DOHH2 (cell line): ENCODE results near the gene CCBE1.

ENCODE experiments used
- H3F3A ChIP-seq: fragments of 200-600 bp; sonication (generic), shearing (Covaris generic); 2 replicates; pipeline ENCODE4 v1.6.0; 2016; ENCODE audit warnings: antibody characterized with exemption, mild to moderate bottlenecking; ENCODE audit not compliant: control insufficient read depth, insufficient read depth
- H3K27ac ChIP-seq: fragments of 200-600 bp; sonication (generic); 2 replicates; pipeline ENCODE4 v1.5.1; 2014; ENCODE audit warnings: low read depth, mild to moderate bottlenecking, low read length, moderate library complexity
- H3K27me3 ChIP-seq: fragments of 200-600 bp; sonication (generic); 2 replicates; pipeline ENCODE4 v1.6.1; 2014; ENCODE audit warnings: mild to moderate bottlenecking, low read length, mixed read lengths; ENCODE audit not compliant: control insufficient read depth
- H3K36me3 ChIP-seq: fragments of 200-600 bp; sonication (generic); 2 replicates; pipeline ENCODE4 v1.6.1; 2014; ENCODE audit warnings: mild to moderate bottlenecking, low read length, moderate library complexity, mixed read lengths; ENCODE audit not compliant: control insufficient read depth
- H3K4me1 ChIP-seq: fragments of 200-600 bp; sonication (generic); 2 replicates; pipeline ENCODE4 v1.6.1; 2014; ENCODE audit warnings: mild to moderate bottlenecking, low read length, mixed read lengths; ENCODE audit not compliant: control insufficient read depth
- H3K4me2 ChIP-seq: fragments of 200-600 bp; sonication (generic); 2 replicates; pipeline ENCODE4 v1.6.0; 2014; ENCODE audit warnings: mild to moderate bottlenecking, low read length, moderate library complexity
- H3K4me3 ChIP-seq: fragments of 200-600 bp; sonication (generic); 2 replicates; pipeline ENCODE4 v1.5.1; 2014; ENCODE audit warnings: mild to moderate bottlenecking, low read length, mixed read lengths
- H3K79me2 ChIP-seq: fragments of 200-600 bp; sonication (generic); 2 replicates; pipeline ENCODE4 v1.6.1; 2014; ENCODE audit warnings: mild to moderate bottlenecking, low read length, mixed read lengths; ENCODE audit not compliant: control insufficient read depth
- H3K9me2 ChIP-seq: fragments of 200-600 bp; sonication (generic); replicated peaks from 2 replicates; pipeline ENCODE4 v1.6.1; 2014; ENCODE audit warnings: mild to moderate bottlenecking, low read length, mixed read lengths; ENCODE audit not compliant: control insufficient read depth
- H3K9me3 ChIP-seq: fragments of 200-600 bp; sonication (generic); 2 replicates; pipeline ENCODE4 v1.6.1; 2014; ENCODE audit warnings: antibody characterized with exemption, low read length, mixed read lengths; ENCODE audit not compliant: control insufficient read depth, insufficient read depth
- H4K20me1 ChIP-seq: fragments of 200-600 bp; sonication (generic); 2 replicates; pipeline ENCODE4 v1.6.0; 2014; ENCODE audit warnings: low read depth, mild to moderate bottlenecking, antibody characterized with exemption, low read length, moderate library complexity; ENCODE audit not compliant: control insufficient read depth, insufficient read depth
- EZH2phosphoT487 ChIP-seq: fragments of 200-600 bp; sonication (generic); IDR thresholded peaks from 2 replicates; pipeline ENCODE4 v1.6.1; 2017; ENCODE audit warnings: borderline replicate concordance, mild to moderate bottlenecking, antibody characterized with exemption, low read length, moderate library complexity, mixed read lengths
- TF ChIP-seq, protein P1 (sequence below): fragments of 200-600 bp; sonication (generic); IDR thresholded peaks from one replicate; pipeline ENCODE4 v1.5.1; 2014; ENCODE audit warnings: antibody characterized with exemption, mild to moderate bottlenecking, low read depth, low read length; ENCODE audit not compliant: poor library complexity, severe bottlenecking

Gene CCBE1

GRCh38 chr18:59381949-59382348 is 315.3 kb downstream of the CCBE1 start:
- H3K4me3 ChIP-seq, result no peak overlapping the region
- no peaks in the 10 kb centered on the region for H3K9me3 ChIP-seq
- H3F3A ChIP-seq, result no peaks in the 10 kb centered on the region
- H4K20me1 ChIP-seq, result no peaks in the 10 kb centered on the region
- H3K4me1 ChIP-seq, result peaks cover 2% of the 10 kb centered on the region; the same call in 1 of the 2 replicates
- no peaks in the 10 kb centered on the region for H3K79me2 ChIP-seq
- TF ChIP-seq EZH2phosphoT487, result no peak
- TF ChIP-seq, protein P1, sequence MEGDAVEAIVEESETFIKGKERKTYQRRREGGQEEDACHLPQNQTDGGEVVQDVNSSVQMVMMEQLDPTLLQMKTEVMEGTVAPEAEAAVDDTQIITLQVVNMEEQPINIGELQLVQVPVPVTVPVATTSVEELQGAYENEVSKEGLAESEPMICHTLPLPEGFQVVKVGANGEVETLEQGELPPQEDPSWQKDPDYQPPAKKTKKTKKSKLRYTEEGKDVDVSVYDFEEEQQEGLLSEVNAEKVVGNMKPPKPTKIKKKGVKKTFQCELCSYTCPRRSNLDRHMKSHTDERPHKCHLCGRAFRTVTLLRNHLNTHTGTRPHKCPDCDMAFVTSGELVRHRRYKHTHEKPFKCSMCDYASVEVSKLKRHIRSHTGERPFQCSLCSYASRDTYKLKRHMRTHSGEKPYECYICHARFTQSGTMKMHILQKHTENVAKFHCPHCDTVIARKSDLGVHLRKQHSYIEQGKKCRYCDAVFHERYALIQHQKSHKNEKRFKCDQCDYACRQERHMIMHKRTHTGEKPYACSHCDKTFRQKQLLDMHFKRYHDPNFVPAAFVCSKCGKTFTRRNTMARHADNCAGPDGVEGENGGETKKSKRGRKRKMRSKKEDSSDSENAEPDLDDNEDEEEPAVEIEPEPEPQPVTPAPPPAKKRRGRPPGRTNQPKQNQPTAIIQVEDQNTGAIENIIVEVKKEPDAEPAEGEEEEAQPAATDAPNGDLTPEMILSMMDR, result no peak
- H3K4me2 ChIP-seq, result no peak overlapping the region
- no peaks in the 10 kb centered on the region for H3K9me2 ChIP-seq
- no peak overlapping the region for H3K27ac ChIP-seq
- H3K27me3 ChIP-seq, result peaks cover 7% of the 10 kb centered on the region; the same call in 1 of the 2 replicates
- H3K36me3 ChIP-seq, result no peaks in the 10 kb centered on the region
